RPMI7951 (cell line): ENCODE results near the gene TRIM24. TPM values are rescaled to one million over a fixed set of nuclear protein-coding genes. Genes with fewer than 3 reads are reported as not detected.
"Not testable (repeated sequence)": the region's sequence is repeated elsewhere in the genome, so short reads cannot be mapped to it uniquely, and the experiment has no call there.

Experiments
- DNase-seq: peaks from one replicate; pipeline ENCODE4 v3.0.0-alpha.2; 2012; ENCODE audit warnings: low read depth
- total RNA-seq: library from RNA; depleted of rRNA; stranded (reverse); fragments of >200 nt; shearing (Covaris generic); gene quantifications from 2 replicates; pipeline ENCODE4 v1.2.3, GENCODE V29; 2014

The TRIM24 gene
- total RNA-seq, 1 experiment from 2014 or later = 25.6 TPM

DNA sequence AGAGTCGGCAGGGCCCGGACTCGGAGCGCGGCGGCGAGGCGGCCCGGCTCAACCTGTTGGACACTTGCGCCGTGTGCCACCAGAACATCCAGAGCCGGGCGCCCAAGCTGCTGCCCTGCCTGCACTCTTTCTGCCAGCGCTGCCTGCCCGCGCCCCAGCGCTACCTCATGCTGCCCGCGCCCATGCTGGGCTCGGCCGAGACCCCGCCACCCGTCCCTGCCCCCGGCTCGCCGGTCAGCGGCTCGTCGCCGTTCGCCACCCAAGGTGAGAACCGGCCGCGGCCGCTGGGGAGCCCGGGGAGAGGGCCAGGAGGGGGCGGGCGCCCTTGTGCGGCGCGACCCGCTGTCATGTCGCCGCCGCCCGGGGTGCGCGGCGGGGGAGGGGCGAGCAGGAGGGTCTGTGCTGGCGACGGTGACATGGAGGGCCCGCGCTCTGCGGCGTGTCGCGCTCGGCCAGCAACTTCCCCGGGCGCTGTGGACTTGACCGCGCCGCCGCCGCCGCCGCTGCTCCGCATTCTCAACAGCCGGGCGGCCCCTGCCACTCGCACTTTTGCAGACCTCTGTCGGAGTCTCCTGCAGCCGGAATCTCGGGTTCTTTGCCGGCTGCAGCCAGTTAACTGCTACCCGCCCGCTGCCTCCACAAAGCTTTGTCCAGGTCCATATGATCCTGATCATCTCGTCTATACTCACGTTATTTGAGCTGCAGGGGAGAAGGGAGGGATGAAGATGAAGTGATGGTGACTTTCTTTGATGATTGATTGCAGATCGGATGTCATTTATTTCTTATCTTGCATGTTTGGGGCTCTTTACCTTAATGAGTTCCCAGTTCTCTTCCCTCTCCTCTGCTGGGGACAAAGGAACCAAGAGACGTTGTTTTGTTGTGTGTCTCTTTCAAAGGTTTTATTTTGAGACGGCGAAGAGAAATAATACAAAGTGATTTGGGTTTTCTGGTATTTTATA lies 869 bp downstream of the TRIM24 start:
- peak; percentile 55 for DNase-seq

DNA sequence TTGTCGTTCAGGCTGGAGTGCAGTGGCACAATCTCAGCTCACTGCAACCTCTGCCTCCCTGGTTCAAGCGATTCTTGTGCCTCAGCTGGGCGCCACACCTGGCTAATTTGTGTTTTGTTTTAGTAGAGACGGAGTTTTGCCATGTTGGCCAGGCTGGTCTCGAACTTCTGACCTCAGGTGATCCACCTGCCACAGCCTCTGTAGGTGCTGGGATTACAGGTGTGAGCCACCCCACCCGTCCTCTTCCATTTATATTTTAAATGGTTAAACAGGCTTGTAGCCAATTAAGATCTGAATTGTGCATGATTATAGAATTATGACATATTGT lies 3.2 kb downstream of the TRIM24 start:
- DNase-seq = not testable (repeated sequence)

DNA sequence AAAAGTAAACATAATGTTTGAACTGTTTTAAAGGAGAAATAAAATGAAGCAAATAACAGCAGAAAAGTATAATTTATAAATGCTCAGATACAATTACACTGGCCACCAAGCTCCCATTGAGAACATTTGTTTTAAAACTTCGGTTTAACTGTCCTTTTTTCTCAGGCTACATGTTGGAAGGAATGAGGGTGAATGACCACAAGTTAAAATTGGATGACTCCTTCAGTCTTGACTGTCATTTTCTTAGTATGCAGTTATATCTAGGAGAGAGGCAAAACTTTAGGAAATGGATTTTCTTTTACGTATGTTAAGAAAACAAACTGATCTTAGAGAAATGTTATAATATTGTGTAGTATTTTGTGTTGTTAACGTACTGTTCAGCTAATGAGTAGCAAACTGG lies 5.0 kb downstream of the TRIM24 start:
- DNase-seq = no peak

- DNase-seq = not testable (repeated sequence)
These were observed 6.2 kb downstream of the TRIM24 start for GRCh38 chr7:138466069-138466756.

- no peak for DNase-seq
These were observed 8.4 kb downstream of the TRIM24 start for GRCh38 chr7:138468244-138469123.

DNA sequence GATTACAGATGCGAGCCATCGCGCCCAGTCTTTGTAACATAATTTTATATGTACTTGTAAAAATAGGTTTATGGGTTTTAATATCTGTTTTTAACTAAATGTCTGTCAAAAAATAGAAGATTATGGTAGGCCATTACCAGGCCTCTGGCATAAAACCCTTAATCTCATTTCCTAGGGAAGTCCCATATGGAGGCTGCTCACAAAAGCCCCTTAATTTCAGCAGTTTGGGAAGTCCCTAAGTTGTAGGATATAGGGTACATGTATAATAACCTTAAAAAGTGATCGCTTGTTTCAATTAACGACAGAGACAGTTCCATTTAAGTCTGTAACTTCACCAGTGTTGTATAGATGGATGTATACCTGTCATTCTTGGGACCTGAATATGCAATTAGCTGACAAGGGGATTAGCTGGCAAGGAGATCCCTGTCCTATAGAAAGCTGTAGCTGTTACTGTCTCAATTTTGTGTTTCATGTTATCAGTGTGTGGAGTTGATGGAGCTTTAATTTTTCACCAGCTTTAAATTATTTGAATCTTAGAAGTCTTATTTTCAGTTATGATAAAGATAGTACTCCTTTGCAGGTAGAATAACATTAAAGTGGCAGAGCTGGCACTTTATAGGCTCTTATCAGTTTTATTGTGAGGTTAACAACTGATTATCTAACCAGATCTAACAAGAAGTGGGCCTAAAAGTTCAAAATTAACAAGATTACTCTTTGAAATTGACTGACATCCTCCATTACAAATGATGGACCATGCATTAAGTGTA lies 10.5 kb downstream of the TRIM24 start:
- no peak for DNase-seq

DNA sequence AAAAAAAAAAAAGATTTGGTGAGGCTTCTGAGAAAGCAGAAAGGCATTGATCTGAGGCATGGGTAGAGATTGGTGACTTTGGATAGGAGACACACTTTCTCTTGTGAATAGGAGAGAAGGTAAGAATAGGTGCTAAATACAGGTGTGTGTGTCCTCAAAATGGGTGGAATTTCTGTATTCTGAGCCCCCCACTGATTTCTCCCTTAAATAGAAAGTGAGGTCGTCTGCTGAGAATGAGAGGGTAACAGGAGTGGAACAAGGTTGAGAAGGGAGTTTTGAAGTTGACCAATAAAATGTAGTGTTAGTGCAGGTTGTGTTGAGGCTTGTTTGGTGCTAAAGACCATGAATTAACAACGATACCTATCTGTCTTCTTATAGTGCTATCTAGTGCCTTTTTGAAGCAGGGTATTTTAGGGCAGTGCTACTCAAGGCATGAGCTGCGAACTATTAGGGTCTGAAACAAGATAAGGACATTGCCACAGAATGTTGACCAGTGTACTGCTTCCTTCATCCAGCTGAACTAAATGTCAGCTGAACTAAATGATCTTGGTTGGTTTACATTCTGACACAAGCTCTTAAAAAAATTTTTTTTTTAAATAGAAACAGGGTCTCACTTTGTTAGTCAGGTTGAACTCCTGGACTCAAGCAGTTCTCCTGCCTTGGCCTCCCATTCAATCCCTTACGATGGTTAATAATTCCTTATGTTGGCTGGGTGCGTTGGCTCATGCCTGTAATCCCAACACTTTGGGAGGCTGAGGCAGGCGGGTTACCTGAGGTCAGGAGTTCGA lies 12.4 kb downstream of the TRIM24 start:
- no peak for DNase-seq

DNA sequence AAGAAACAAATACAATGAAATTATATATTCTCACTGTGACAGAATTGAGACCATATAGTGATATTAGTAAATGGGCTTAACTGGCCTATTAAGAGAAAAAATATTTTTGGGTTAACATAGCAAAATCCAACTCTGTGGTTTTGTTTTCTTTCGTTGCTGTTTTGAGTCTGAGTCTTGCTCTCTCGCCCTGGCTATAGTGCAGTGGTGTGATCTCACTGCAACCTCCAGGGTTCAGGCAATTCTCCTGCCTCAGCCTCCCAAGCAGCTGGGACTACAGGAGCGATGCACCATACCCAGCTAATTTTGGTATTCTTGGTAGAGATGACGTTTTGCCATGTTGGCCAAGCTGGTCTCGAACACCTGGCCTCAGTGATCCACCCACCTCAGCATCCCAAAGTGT lies 15.3 kb downstream of the TRIM24 start:
- DNase-seq = no peak

DNA sequence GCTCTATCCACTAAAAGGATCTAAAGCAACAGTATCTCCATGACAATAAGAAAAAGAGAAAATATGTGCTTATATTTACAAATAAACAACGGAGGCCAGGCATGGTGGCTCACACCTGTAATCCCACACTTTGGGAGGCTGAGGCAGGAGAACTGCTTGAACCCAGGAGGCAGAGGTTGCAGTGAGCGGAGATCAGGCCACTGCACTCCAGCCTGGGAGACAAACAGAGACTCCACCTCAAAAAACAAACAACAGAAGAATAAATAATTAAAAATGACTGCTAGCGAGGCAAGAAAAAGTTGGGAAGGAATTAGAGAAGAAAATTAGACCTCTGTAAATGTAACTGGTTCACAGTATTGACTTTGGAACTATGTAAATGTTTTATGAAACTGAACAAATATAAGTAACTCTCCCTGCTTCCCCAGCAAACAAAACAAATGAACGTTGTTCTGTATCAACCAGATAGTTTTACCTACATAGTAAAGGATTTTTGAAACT lies 17.1 kb downstream of the TRIM24 start:
- no peak for DNase-seq

DNA sequence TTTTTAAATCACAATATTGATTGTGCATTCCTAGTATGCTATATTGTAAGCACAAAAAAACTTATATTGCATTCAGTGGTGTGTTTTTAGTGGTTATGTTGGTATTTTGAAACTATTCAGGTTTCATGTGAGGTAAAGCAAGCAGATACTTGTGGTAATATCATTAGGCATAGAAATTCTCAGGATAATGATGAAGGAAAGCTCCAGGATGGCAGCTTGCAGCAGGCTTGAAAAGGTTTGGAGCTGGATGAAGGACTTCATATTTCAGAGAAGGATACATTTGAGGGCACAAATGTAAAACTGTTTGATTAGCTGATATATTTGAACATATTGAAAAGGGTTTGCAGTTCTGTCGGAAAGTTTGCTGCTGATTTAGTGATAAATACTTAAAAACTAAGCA lies 17.5 kb downstream of the TRIM24 start:
- no peak for DNase-seq

DNA sequence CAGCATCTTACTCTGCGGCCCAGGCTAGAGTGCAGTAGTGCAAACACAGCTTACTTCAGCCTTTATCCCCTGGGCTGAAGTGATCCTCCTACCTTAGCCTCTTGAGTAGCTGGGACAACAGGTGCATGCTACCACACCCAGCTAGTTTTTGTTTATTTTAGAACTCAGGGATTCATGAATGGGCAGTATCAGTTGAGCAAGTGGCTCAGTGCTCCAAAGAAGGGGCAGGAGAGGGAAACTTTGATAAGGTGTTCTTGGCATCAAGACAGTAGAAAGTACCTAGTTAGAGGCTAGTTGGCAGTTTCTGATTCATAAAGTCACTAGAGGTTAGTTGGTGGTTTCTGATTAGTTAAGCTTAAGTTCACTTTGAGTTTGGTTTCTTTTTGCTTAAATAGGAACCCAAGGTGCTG lies 18.4 kb downstream of the TRIM24 start:
- DNase-seq = no peak

DNA sequence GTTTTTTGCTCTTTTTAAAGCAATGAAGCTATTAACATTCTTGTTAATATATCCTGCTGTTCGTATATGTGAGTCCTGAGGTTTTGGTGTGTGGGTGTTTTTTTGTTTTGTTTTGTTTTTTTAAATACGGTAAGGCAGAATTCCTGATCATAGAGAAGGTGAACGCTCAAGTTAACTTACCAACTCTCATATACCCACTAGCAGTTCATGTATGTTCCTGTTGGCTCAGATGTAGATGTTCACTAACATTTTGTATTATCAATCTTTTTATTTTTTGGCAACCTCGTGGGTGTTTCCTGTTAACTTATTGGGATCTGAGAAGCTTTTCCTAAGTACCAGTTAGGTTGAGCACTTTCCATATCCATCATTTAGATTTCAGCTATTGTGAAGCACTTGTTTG lies 20.5 kb downstream of the TRIM24 start:
- no peak for DNase-seq

DNA sequence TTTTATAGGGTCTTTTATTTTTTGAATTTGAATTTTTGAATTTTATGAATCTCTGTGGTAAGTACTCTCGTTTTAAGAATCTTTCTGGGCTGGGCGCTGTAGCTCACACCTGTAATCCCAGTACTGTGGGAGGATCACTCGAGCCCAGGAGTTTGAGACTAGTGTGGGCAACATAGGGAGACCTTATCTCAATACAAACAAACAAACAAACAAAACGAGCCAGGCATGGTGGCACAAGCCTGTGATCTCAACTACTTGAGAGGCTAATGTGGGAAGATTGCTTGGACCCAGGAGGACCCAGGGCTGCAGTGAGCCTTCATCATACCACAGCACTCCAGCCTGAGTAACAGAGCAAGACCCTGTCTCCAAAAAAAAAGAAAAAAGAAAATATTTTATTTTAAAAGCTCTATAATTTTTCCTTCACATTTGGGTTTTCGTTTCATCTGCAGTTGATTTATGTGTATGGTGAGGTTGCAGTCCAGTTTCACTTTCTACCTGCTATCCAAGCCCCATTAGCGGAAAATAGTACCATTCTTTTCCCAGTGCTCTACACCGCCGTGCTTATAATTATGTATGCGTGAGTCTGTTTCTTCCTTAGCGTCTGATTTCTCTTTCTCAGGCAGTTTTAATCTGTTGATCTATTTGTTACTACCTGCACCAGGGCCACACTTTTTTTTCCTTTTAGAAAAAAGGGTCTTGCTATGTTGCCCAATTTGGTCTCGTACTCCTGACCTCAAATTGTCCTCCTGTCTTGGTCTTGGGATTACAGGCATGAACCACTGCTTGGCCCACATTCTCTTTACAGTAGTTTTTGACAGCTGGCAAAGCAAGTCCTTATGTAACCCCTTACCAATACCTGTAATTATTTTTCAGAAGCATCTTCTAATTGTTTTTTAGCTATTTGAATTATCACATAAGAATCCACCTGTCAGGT lies 21.7 kb downstream of the TRIM24 start:
- no peak for DNase-seq

DNA sequence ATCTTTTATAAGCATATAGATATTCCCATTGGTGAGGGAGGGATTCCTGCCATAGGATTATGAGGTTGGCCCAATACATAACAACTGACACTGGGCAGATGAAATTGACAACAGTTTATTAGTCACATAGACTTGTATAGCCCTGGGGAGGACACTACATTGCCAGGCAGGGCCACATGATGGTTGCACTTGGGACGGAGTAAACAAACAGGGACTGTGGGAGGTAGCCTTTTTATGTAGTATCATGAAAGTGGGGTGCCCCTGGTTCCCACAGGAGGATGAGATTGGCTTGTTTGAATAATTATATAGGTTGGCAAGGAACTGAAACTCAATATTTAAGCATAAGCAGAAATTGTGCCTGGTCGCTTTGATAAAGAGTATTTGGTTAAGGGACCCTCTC lies 23.5 kb downstream of the TRIM24 start:
- no peak for DNase-seq

- DNase-seq = not testable (repeated sequence)
These were observed 25.4 kb downstream of the TRIM24 start for GRCh38 chr7:138485508-138485907.

GRCh38 chr7:138489139-138489538 lies 29.1 kb downstream of the TRIM24 start:
- DNase-seq = not testable (repeated sequence)

DNA sequence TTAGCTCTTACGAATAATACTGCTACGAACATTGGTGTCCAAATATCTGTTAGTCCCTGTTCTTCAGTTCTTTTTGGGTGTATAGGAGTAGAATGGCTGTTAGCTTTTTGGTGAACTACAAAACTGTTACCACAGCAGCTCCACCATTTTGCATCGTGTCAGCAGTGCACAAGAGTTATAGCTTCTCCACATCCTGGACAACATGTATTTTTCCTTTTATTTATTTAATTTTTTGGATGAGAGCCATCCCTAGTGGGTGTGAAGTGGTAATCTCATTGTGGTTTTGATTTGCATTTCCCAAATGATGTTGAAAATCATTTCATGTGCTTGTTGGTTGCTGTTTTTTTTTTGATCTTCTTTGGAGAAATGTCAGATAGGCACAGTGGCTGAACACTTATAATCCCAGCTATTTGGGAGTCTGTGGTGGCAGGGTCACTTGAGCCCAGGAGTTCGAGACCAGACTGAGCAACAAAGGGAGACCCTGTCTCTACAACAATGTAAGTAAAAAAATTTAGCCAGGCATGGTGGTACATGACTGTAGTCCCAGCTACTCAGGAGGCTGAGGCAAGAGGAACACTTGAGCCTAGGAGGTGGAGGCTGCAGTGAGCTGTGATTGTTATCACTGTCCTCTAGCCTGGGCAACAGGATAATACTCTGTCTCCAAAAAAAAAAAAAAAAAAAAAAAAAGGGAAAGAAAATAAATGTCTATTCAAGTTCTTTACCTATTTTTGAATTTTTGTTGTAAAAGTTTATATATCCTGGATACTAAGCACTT lies 31.7 kb downstream of the TRIM24 start:
- DNase-seq = no peak

- DNase-seq = no peak
These were observed 32.4 kb downstream of the TRIM24 start for GRCh38 chr7:138492423-138492822.
